GM20431 (cell line): ENCODE measurements around the gene FBLN1.
"Not testable (repeated sequence)": the region's sequence is repeated elsewhere in the genome, so short reads cannot be mapped to it uniquely, and the experiment has no call there.

Experiments
- in situ Hi-C: fragments of 300-500 bp; cut with MseI, MboI; formaldehyde crosslinking; loops from one replicate; pipeline ENCODE4 v1.15.0; 2020; ENCODE audit warnings: low sequenced_read_pairs; ENCODE audit not compliant: unreplicated experiment

FBLN1 gene

GRCh38 chr22:45524966-45525365 lies 22.3 kb downstream of the FBLN1 start:
- in situ Hi-C loops: no loop called here

- in situ Hi-C loops: no loop called here
Observed at GRCh38 chr22:45525480-45525879, 22.8 kb downstream of the FBLN1 start.

- in situ Hi-C loops: no loop called here
Observed at GRCh38 chr22:45526281-45526680, 23.6 kb downstream of the FBLN1 start.

GRCh38 chr22:45526768-45527360 lies 24.2 kb downstream of the FBLN1 start:
- in situ Hi-C loops: no loop called here

GRCh38 chr22:45527456-45527855 lies 24.8 kb downstream of the FBLN1 start:
- in situ Hi-C loops: no loop called here

GRCh38 chr22:45528046-45528445 lies 25.4 kb downstream of the FBLN1 start:
- in situ Hi-C loops: no loop called here

GRCh38 chr22:45529105-45529504 lies 26.4 kb downstream of the FBLN1 start:
- in situ Hi-C loops: no loop called here

GRCh38 chr22:45529971-45530575 lies 27.4 kb downstream of the FBLN1 start:
- in situ Hi-C loops: no loop called here

GRCh38 chr22:45531441-45532234 lies 29.0 kb downstream of the FBLN1 start:
- in situ Hi-C loops: no loop called here

GRCh38 chr22:45532235-45532631 lies 29.6 kb downstream of the FBLN1 start:
- in situ Hi-C loops: no loop called here

GRCh38 chr22:45533703-45534102 lies 31.0 kb downstream of the FBLN1 start:
- in situ Hi-C loops: no loop called here

- in situ Hi-C loops: no loop called here
Observed at GRCh38 chr22:45534339-45535192, 31.9 kb downstream of the FBLN1 start.

GRCh38 chr22:45535290-45535689 lies 32.6 kb downstream of the FBLN1 start:
- in situ Hi-C loops: no loop called here

- in situ Hi-C loops: not testable (repeated sequence)
Observed at GRCh38 chr22:45535835-45536234, 33.2 kb downstream of the FBLN1 start.

- in situ Hi-C loops: no loop called here
Observed at GRCh38 chr22:45537734-45538181, 35.1 kb downstream of the FBLN1 start.

- in situ Hi-C loops: no loop called here
Observed at GRCh38 chr22:45538281-45538680, 35.6 kb downstream of the FBLN1 start.

GRCh38 chr22:45540122-45540521 lies 37.4 kb downstream of the FBLN1 start:
- in situ Hi-C loops: no loop called here

- in situ Hi-C loops: no loop called here
Observed at GRCh38 chr22:45541382-45541979, 38.8 kb downstream of the FBLN1 start.

- in situ Hi-C loops: no loop called here
Observed at GRCh38 chr22:45542001-45542520, 39.4 kb downstream of the FBLN1 start.

GRCh38 chr22:45542736-45543135 lies 40.1 kb downstream of the FBLN1 start:
- in situ Hi-C loops: not testable (repeated sequence)
